PC-9 (cell line): ENCODE data around the gene ZNF638. TPM values are rescaled to one million over a fixed set of nuclear protein-coding genes. Genes with fewer than 3 reads are reported as not detected.

ENCODE experiments used
- BruUV-seq: library from RNA; stranded (reverse); fragments of 400-500 nt; replicated peaks from 2 replicates; lab custom pipeline; 2021; lab: Mats Ljungman, UMichigan
- CTCF ChIA-PET: fragments of 300-600 bp; sonication (Branson Sonifier 250); formaldehyde crosslinking; loops from one replicate; lab custom pipeline; 2022; ENCODE audit warnings: antibody characterized with exemption; lab: Charles Lee
- POLR2A ChIA-PET: fragments of 300-600 bp; sonication (Branson Sonifier 250); formaldehyde crosslinking; loops from one replicate; lab custom pipeline; 2022; ENCODE audit warnings: antibody characterized with exemption; ENCODE audit not compliant: unreplicated experiment; lab: Charles Lee
- DNase-seq, 2 experiments: peaks; one replicate each; pipeline versions ENCODE4 v3.0.0 to v3.0.0-alpha.2; 2015 to 2022; ENCODE audit warnings: mixed read lengths in 1 of 2
- H2AFZ ChIP-seq: fragments of 200-600 bp; sonication (generic); 2 replicates; pipeline ENCODE4 v1.8.1; 2017; ENCODE audit warnings: antibody characterized with exemption
- H3F3A ChIP-seq: fragments of 200-600 bp; sonication (generic); 2 replicates; pipeline ENCODE4 v1.8.1; 2017; ENCODE audit warnings: antibody characterized with exemption, mild to moderate bottlenecking, low read depth; ENCODE audit not compliant: insufficient read depth
- H3K27ac ChIP-seq: fragments of 200-600 bp; sonication (generic); 2 replicates; pipeline ENCODE4 v1.6.1; 2016; ENCODE audit warnings: mixed run types
- H3K27me3 ChIP-seq: fragments of 200-600 bp; sonication (generic); 2 replicates; pipeline ENCODE4 v1.6.1; 2016; ENCODE audit warnings: low read depth, mixed run types; ENCODE audit not compliant: insufficient read depth
- H3K36me3 ChIP-seq: fragments of 200-600 bp; sonication (generic); 2 replicates; pipeline ENCODE4 v1.6.1; 2016; ENCODE audit warnings: low read depth, mixed run types
- H3K4me1 ChIP-seq: fragments of 200-600 bp; sonication (generic); replicated peaks from 2 replicates; pipeline ENCODE4 v1.6.1; 2016; ENCODE audit warnings: mixed run types; ENCODE audit not compliant: insufficient read depth
- H3K4me2 ChIP-seq: fragments of 200-600 bp; sonication (generic); 2 replicates; pipeline ENCODE4 v1.6.1; 2017; ENCODE audit warnings: mixed run types
- H3K4me3 ChIP-seq: fragments of 200-600 bp; sonication (generic); 2 replicates; pipeline ENCODE4 v1.6.1; 2016; ENCODE audit warnings: mixed run types
- H3K79me2 ChIP-seq: fragments of 200-600 bp; sonication (generic); 2 replicates; pipeline ENCODE4 v1.6.1; 2017; ENCODE audit warnings: low read depth, mixed run types
- H3K9me2 ChIP-seq: fragments of 200-600 bp; sonication (generic); 2 replicates; pipeline ENCODE4 v1.8.1; 2017; ENCODE audit warnings: mild to moderate bottlenecking; ENCODE audit not compliant: insufficient read depth
- H3K9me3 ChIP-seq: fragments of 200-600 bp; sonication (generic); 2 replicates; pipeline ENCODE4 v1.8.1; 2016; ENCODE audit warnings: low read depth; ENCODE audit not compliant: insufficient read depth
- H4K20me1 ChIP-seq: fragments of 200-600 bp; sonication (generic); 2 replicates; pipeline ENCODE4 v1.8.1; 2017; ENCODE audit not compliant: insufficient read depth
- CTCF ChIP-seq: fragments of 200-600 bp; sonication (generic); conservative IDR thresholded peaks from 2 replicates; pipeline ENCODE4 v1.6.1; 2017; ENCODE audit warnings: mixed run types, antibody characterized with exemption, mild to moderate bottlenecking, moderate library complexity
- EZH2 ChIP-seq: fragments of 200-600 bp; sonication (generic); IDR thresholded peaks from 2 replicates; pipeline ENCODE4 v1.8.0; 2017; ENCODE audit warnings: antibody characterized with exemption, low read depth
- intact Hi-C: fragments of 100-400 bp; cut with micrococcal nuclease; formaldehyde crosslinking; loops from one replicate; pipeline ENCODE4 v1.10.0; 2022; ENCODE audit not compliant: unreplicated experiment
- total RNA-seq: library from RNA; stranded (reverse); gene quantifications from 2 replicates; pipeline ENCODE4 v1.2.3, GENCODE V29; 2021

ZNF638 gene
- total RNA-seq, 1 experiment from 2014 or later, result 109 TPM

- H4K20me1 ChIP-seq, result peaks cover under 1% of the 10 kb centered on the region
- POLR2A ChIA-PET, result no interaction called here
- no peak for TF ChIP-seq EZH2
- TF ChIP-seq CTCF, result no peak
- peaks cover 6% of the 10 kb centered on the region for H3K79me2 ChIP-seq
- no peaks in the 10 kb centered on the region for H3K9me2 ChIP-seq
- intact Hi-C loops, result no loop called here
- H3K4me2 ChIP-seq, result no peak overlapping the region
- CTCF ChIA-PET, result no interaction called here
- H3K9me3 ChIP-seq, result no peaks in the 10 kb centered on the region
- no peak overlapping the region for H3K4me3 ChIP-seq
- no peak overlapping the region for H2AFZ ChIP-seq
- peaks cover 9% of the 10 kb centered on the region for H3K4me1 ChIP-seq
- no peak for DNase-seq
- peaks cover 30% of the 10 kb centered on the region; the same call in 1 of the 2 replicates for H3F3A ChIP-seq
- BruUV-seq, result no TSS peak
- H3K27me3 ChIP-seq, result no peaks in the 10 kb centered on the region
- peaks cover 22% of the 10 kb centered on the region for H3K36me3 ChIP-seq
- no peak overlapping the region for H3K27ac ChIP-seq
Observed at GRCh38 chr2:71419145-71419544, 87.6 kb downstream of the ZNF638 start.

GRCh38 chr2:71419976-71420375, 88.4 kb downstream of the ZNF638 start:
- Histone ChIP-seq H3K9me2 (no peaks in the 10 kb centered on the region), H3F3A (peaks cover 30% of the 10 kb centered on the region), H3K79me2 (peaks cover 6% of the 10 kb centered on the region), H3K4me3 (no peak overlapping the region), H3K27ac (no peak overlapping the region), H3K9me3 (no peaks in the 10 kb centered on the region), H3K4me2 (no peak overlapping the region), H4K20me1 (peaks cover 3% of the 10 kb centered on the region), H2AFZ (no peak overlapping the region), H3K4me1 (peaks cover 9% of the 10 kb centered on the region), H3K36me3 (peaks cover 31% of the 10 kb centered on the region), H3K27me3 (no peaks in the 10 kb centered on the region)
- ChIA-PET CTCF (no interaction called here), POLR2A (no interaction called here)
- intact Hi-C loops, result no loop called here
- BruUV-seq, result no TSS peak
- no peak for DNase-seq
- TF ChIP-seq EZH2 (no peak), CTCF (no peak)

- no peaks in the 10 kb centered on the region for H3K9me2 ChIP-seq
- peaks cover 14% of the 10 kb centered on the region for H3K4me1 ChIP-seq
- CTCF ChIA-PET, result no interaction called here
- no peak for DNase-seq
- no TSS peak for BruUV-seq
- peaks cover 3% of the 10 kb centered on the region for H4K20me1 ChIP-seq
- TF ChIP-seq EZH2 (no peak), CTCF (no peak)
- H2AFZ ChIP-seq, result no peak overlapping the region
- no peak overlapping the region for H3K4me2 ChIP-seq
- peaks cover 28% of the 10 kb centered on the region for H3F3A ChIP-seq
- no peaks in the 10 kb centered on the region for H3K9me3 ChIP-seq
- H3K27me3 ChIP-seq, result no peaks in the 10 kb centered on the region
- intact Hi-C loops, result no loop called here
- H3K4me3 ChIP-seq, result no peak overlapping the region
- peaks cover 3% of the 10 kb centered on the region for H3K79me2 ChIP-seq
- POLR2A ChIA-PET, result no interaction called here
- no peak overlapping the region for H3K27ac ChIP-seq
- peaks cover 49% of the 10 kb centered on the region for H3K36me3 ChIP-seq
Observed at GRCh38 chr2:71422786-71423185, 91.2 kb downstream of the ZNF638 start.
